IMR-90 (cell line): ENCODE data around the gene PKP4. TPM values are rescaled to one million over a fixed set of nuclear protein-coding genes. Genes with fewer than 3 reads are reported as not detected.

ENCODE experiments used
- ATAC-seq: fragments of 200-7000 bp; cut with Tn5 transposase; 2 replicates; pipeline ENCODE4 v1.9.1; 2020; ENCODE audit warnings: low read depth, mild to moderate bottlenecking, moderate library complexity
- BruUV-seq: library from RNA; stranded (reverse); fragments of 400-500 nt; replicated peaks from 2 replicates; lab custom pipeline; 2021; lab: Mats Ljungman, UMichigan
- CTCF ChIA-PET: fragments of 300-600 bp; formaldehyde crosslinking; extraction: SDS; loops from one replicate; lab custom pipeline; 2021; ENCODE audit warnings: antibody characterized with exemption; lab: Yijun Ruan, JAX
- POLR2A ChIA-PET: fragments of 300-600 bp; sonication (Branson Sonifier 250); formaldehyde crosslinking; loops from one replicate; lab custom pipeline; 2022; ENCODE audit warnings: antibody characterized with exemption; ENCODE audit not compliant: unreplicated experiment; lab: Charles Lee
- DNase-seq: peaks from one replicate; pipeline ENCODE4 v3.0.0; 2013
- H2AFZ ChIP-seq: replicated peaks from 2 replicates; pipeline ENCODE3; 2013; ENCODE audit warnings: low read length, mild to moderate bottlenecking; ENCODE audit not compliant: poor library complexity
- H2AK5ac ChIP-seq: 2 replicates; pipeline ENCODE4 v1.6.1; 2013; ENCODE audit warnings: low read depth, low read length, inconsistent platforms
- H2AK9ac ChIP-seq: replicated peaks from 2 replicates; pipeline ENCODE3; 2013; ENCODE audit warnings: mild to moderate bottlenecking, low read depth, low read length, moderate library complexity; ENCODE audit not compliant: poor library complexity
- H2BK120ac ChIP-seq: 2 replicates; pipeline ENCODE4 v1.6.1; 2013; ENCODE audit warnings: low read depth, low read length, inconsistent platforms
- H2BK15ac ChIP-seq: 3 replicates; pipeline ENCODE4 v1.6.1; 2013; ENCODE audit warnings: low read depth, low read length, inconsistent platforms
- H2BK20ac ChIP-seq: 2 replicates; pipeline ENCODE4 v1.6.1; 2013; ENCODE audit warnings: low read depth, mild to moderate bottlenecking, inconsistent platforms, low read length, moderate library complexity
- H2BK5ac ChIP-seq: 2 replicates; pipeline ENCODE4 v1.6.1; 2013; ENCODE audit warnings: mild to moderate bottlenecking, low read depth, low read length, inconsistent platforms; ENCODE audit not compliant: poor library complexity, severe bottlenecking
- H3K14ac ChIP-seq: replicated peaks from 2 replicates; pipeline ENCODE4 v1.6.1; 2013; ENCODE audit warnings: low read depth, low read length, inconsistent platforms
- H3K18ac ChIP-seq: 2 replicates; pipeline ENCODE4 v1.6.1; 2013; ENCODE audit warnings: low read depth, low read length, control low read depth
- H3K23ac ChIP-seq: 2 replicates; pipeline ENCODE4 v1.6.1; 2013; ENCODE audit warnings: low read depth, low read length, inconsistent platforms
- H3K27ac ChIP-seq: 2 replicates; pipeline ENCODE4 v1.5.1; 2013; ENCODE audit warnings: mild to moderate bottlenecking, control low read depth, low read length; ENCODE audit not compliant: insufficient read depth
- H3K27me3 ChIP-seq: 2 replicates; pipeline ENCODE4 v1.6.1; 2013; ENCODE audit warnings: low read length; ENCODE audit not compliant: control insufficient read depth, insufficient read depth
- H3K36me3 ChIP-seq: 2 replicates; pipeline ENCODE4 v1.6.1; 2013; ENCODE audit warnings: low read length, mixed read lengths; ENCODE audit not compliant: control insufficient read depth, insufficient read depth
- H3K4ac ChIP-seq: 2 replicates; pipeline ENCODE4 v1.6.1; 2013; ENCODE audit warnings: low read depth, low read length, inconsistent platforms
- H3K4me1 ChIP-seq: 2 replicates; pipeline ENCODE4 v1.6.1; 2013; ENCODE audit warnings: low read length, mixed read lengths; ENCODE audit not compliant: control insufficient read depth, insufficient read depth
- H3K4me2 ChIP-seq: 2 replicates; pipeline ENCODE4 v1.6.1; 2013; ENCODE audit warnings: low read depth, mild to moderate bottlenecking, control low read depth, low read length, moderate library complexity
- H3K4me3 ChIP-seq: 2 replicates; pipeline ENCODE4 v1.5.1; 2013; ENCODE audit warnings: low read depth, mild to moderate bottlenecking, control low read depth, low read length, moderate library complexity; ENCODE audit not compliant: insufficient read depth
- H3K56ac ChIP-seq: 2 replicates; pipeline ENCODE4 v1.6.1; 2013; ENCODE audit warnings: low read length, inconsistent platforms; ENCODE audit not compliant: insufficient read depth; ENCODE audit errors: extremely low read depth
- H3K79me1 ChIP-seq, 2 experiments: 2 replicates each; pipeline ENCODE4 v1.6.1; 2013; ENCODE audit warnings: low read length in 2 of 2, inconsistent platforms in 1 of 2, low read depth in 1 of 2
- H3K9ac ChIP-seq: 2 replicates; pipeline ENCODE4 v1.6.1; 2013; ENCODE audit warnings: low read depth, low read length, control low read depth
- H3K9me1 ChIP-seq: 2 replicates; pipeline ENCODE4 v1.6.1; 2013; ENCODE audit warnings: low read length, inconsistent platforms; ENCODE audit not compliant: insufficient read depth
- H3K9me3 ChIP-seq: 2 replicates; pipeline ENCODE4 v1.6.1; 2013; ENCODE audit warnings: low read length; ENCODE audit not compliant: control insufficient read depth, insufficient read depth
- H4K20me1 ChIP-seq: 2 replicates; pipeline ENCODE4 v1.6.1; 2013; ENCODE audit warnings: low read length, inconsistent platforms; ENCODE audit not compliant: insufficient read depth
- H4K5ac ChIP-seq: 2 replicates; pipeline ENCODE4 v1.6.1; 2013; ENCODE audit warnings: mild to moderate bottlenecking, low read depth, low read length, control low read depth
- H4K8ac ChIP-seq, 2 experiments: 2 replicates each; pipeline ENCODE4 v1.6.1; 2013; ENCODE audit warnings: low read depth in 2 of 2, low read length in 2 of 2, control low read depth in 1 of 2, inconsistent platforms in 1 of 2
- H4K91ac ChIP-seq: 2 replicates; pipeline ENCODE4 v1.6.1; 2013; ENCODE audit warnings: low read depth, low read length, inconsistent platforms; ENCODE audit not compliant: insufficient read depth
- BHLHE40 ChIP-seq: fragments of 150-350 bp; IDR thresholded peaks from 2 replicates; pipeline ENCODE4 v1.6.1; 2016; ENCODE audit warnings: mild to moderate bottlenecking, low read depth, low read length
- CEBPB ChIP-seq: IDR thresholded peaks from 2 replicates; pipeline ENCODE4 v1.6.1; 2012; ENCODE audit warnings: low read depth, low read length, improper control_type of control experiment
- CHD1 ChIP-seq: IDR thresholded peaks from 2 replicates; pipeline ENCODE4 v1.6.1; 2012; ENCODE audit warnings: low read depth, low read length, improper control_type of control experiment
- FOS ChIP-seq: fragments of 150-350 bp; IDR thresholded peaks from 2 replicates; pipeline ENCODE4 v1.6.1; 2016; ENCODE audit warnings: low read depth, low read length
- MAFK ChIP-seq: IDR thresholded peaks from 2 replicates; pipeline ENCODE4 v1.6.1; 2012; ENCODE audit warnings: low read depth, low read length, improper control_type of control experiment
- MAZ ChIP-seq: IDR thresholded peaks from 2 replicates; pipeline ENCODE4 v1.6.1; 2012; ENCODE audit warnings: low read depth, mild to moderate bottlenecking, low read length, improper control_type of control experiment, moderate library complexity, borderline replicate concordance
- MXI1 ChIP-seq: IDR thresholded peaks from 2 replicates; pipeline ENCODE4 v1.6.1; 2012; ENCODE audit warnings: low read depth, mild to moderate bottlenecking, low read length, moderate library complexity, borderline replicate concordance
- NFE2L2 ChIP-seq: fragments of 150-350 bp; IDR thresholded peaks from 2 replicates; pipeline ENCODE4 v1.6.1; 2016; ENCODE audit warnings: low read depth, mild to moderate bottlenecking, low read length
- POLR2A ChIP-seq: IDR thresholded peaks from 2 replicates; pipeline ENCODE4 v1.6.1; 2012; ENCODE audit warnings: mild to moderate bottlenecking, low read depth, low read length
- RCOR1 ChIP-seq: IDR thresholded peaks from 2 replicates; pipeline ENCODE4 v1.6.1; 2012; ENCODE audit warnings: mild to moderate bottlenecking, low read length, improper control_type of control experiment; ENCODE audit not compliant: insufficient replicate concordance
- SMC3 ChIP-seq: fragments of 150-350 bp; IDR thresholded peaks from 2 replicates; pipeline ENCODE4 v1.6.1; 2016; ENCODE audit warnings: low read depth, mild to moderate bottlenecking, antibody characterized with exemption, low read length, moderate library complexity
- WGBS, 2 experiments: methylation state at CpG; one replicate each; pipeline versions ENCODE4 v1.1.5 to v1.1.7; 2013; ENCODE audit warnings: missing lambda C conversion rate in 2 of 2; ENCODE audit not compliant: insufficient read length in 1 of 2; ENCODE audit errors: extremely low coverage in 2 of 2; 5-methylcytosine and 5-hydroxymethylcytosine counted together
- dilution Hi-C: fragments of 300-500 bp; cut with HindIII; formaldehyde crosslinking; loops from one replicate; pipeline ENCODE4 v1.14.3; 2018; ENCODE audit warnings: low sequenced_read_pairs; ENCODE audit not compliant: unreplicated experiment
- in situ Hi-C: fragments of 300-500 bp; cut with MboI; formaldehyde crosslinking; loops from 3 replicates; pipeline ENCODE4 v1.14.3; 2019; ENCODE audit warnings: low sequenced_read_pairs, inconsistent platforms, mixed read lengths
- intact Hi-C: fragments of 100-400 bp; cut with micrococcal nuclease; formaldehyde crosslinking; loops from 2 replicates; pipeline ENCODE4 v1.10.0; 2022
- polyA plus RNA-seq, 3 experiments: library from polyadenylated mRNA; depleted of rRNA; stranded (reverse); fragments of >200 nt; gene quantifications; 2 replicates each; pipeline ENCODE4 v1.2.3, GENCODE V29; 2012; ENCODE audit warnings: low replicate concordance in 1 of 3
- total RNA-seq: library from RNA; depleted of rRNA; stranded (reverse); fragments of >200 nt; gene quantifications from 2 replicates; pipeline ENCODE4 v1.2.3, GENCODE V29; 2012
- TF ChIP-seq, protein P1 (sequence below): conservative IDR thresholded peaks from 2 replicates; pipeline ENCODE4 v1.5.1; 2012; ENCODE audit warnings: mild to moderate bottlenecking, low read depth, low read length, improper control_type of control experiment
- TF ChIP-seq, protein P2 (sequence below): fragments of 150-350 bp; IDR thresholded peaks from 2 replicates; pipeline ENCODE4 v1.6.1; 2016; ENCODE audit warnings: low read depth, mild to moderate bottlenecking, low read length, moderate library complexity, borderline replicate concordance
- TF ChIP-seq, protein P3 (sequence below): fragments of 150-350 bp; IDR thresholded peaks from 2 replicates; pipeline ENCODE4 v1.6.1; 2017; ENCODE audit warnings: mild to moderate bottlenecking, antibody characterized with exemption, low read length, low read depth

The PKP4 gene
- total and polyA plus RNA-seq, 2 of the 4 experiments (the other 2 are of a cell fraction), result 20.1 to 37.8 TPM

DNA sequence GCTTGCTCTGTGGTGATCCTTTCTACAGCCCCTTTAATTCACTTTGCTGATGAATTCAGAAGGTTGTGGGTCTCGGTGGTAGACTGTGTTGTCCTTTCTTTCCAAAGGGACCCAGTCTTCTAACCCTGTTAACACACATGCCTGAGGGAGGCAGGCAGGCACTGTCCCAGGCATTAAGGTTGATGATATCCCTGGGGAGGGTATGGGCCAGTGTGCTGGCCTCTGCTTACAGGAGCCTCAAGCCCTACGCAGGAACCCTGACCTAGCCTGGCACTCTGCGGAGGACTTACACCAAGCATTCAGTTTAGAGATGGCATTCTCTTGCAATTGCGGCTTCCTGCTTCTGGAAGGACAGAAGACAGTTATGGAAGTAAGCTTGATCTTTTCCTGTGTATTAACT lies 102.5 kb downstream of the PKP4 start:
- in situ Hi-C loops, result no loop called here
- peaks cover 3 to 7% of the 10 kb centered on the region in 2 experiments; a peak in 3 of 4 replicates for H3K79me1 ChIP-seq
- H3K23ac ChIP-seq, result no peak overlapping the region
- H4K5ac ChIP-seq, result no peak overlapping the region
- BruUV-seq, result no TSS peak
- H3K9ac ChIP-seq, result no peak overlapping the region
- H2AK5ac ChIP-seq, result no peak overlapping the region
- DNase-seq (no peak), ATAC-seq (no peak)
- no peak overlapping the region for H4K8ac ChIP-seq
- no peak overlapping the region for H4K91ac ChIP-seq
- H4K20me1 ChIP-seq, result no peaks in the 10 kb centered on the region
- H2AFZ ChIP-seq, result no peak overlapping the region
- no peak overlapping the region for H3K4me3 ChIP-seq
- no peak overlapping the region for H2BK20ac ChIP-seq
- no peak overlapping the region for H3K56ac ChIP-seq
- H3K9me3 ChIP-seq, result no peaks in the 10 kb centered on the region
- ChIA-PET POLR2A (no interaction called here), CTCF (no interaction called here)
- no peak overlapping the region for H3K18ac ChIP-seq
- intact Hi-C loops, result no loop called here
- H3K4ac ChIP-seq, result no peak overlapping the region
- no peaks in the 10 kb centered on the region for H3K9me1 ChIP-seq
- H3K4me2 ChIP-seq, result no peak overlapping the region
- H3K27me3 ChIP-seq, result no peaks in the 10 kb centered on the region
- WGBS, 2 experiments, result no CpG with 5 or more reads among the region's 4 CpGs
- no peaks in the 10 kb centered on the region for H3K36me3 ChIP-seq
- H2BK120ac ChIP-seq, result no peak overlapping the region
- H2BK5ac ChIP-seq, result no peak overlapping the region
- dilution Hi-C loops, result no loop called here
- no peak overlapping the region for H2AK9ac ChIP-seq
- H2BK15ac ChIP-seq, result no peak overlapping the region
- no peaks in the 10 kb centered on the region for H3K4me1 ChIP-seq
- TF ChIP-seq POLR2A, result no peak
- no peak for TF ChIP-seq RCOR1
- TF ChIP-seq SMC3, result no peak
- no peak for TF ChIP-seq BHLHE40
- no peak for TF ChIP-seq CEBPB
- TF ChIP-seq, protein P1, sequence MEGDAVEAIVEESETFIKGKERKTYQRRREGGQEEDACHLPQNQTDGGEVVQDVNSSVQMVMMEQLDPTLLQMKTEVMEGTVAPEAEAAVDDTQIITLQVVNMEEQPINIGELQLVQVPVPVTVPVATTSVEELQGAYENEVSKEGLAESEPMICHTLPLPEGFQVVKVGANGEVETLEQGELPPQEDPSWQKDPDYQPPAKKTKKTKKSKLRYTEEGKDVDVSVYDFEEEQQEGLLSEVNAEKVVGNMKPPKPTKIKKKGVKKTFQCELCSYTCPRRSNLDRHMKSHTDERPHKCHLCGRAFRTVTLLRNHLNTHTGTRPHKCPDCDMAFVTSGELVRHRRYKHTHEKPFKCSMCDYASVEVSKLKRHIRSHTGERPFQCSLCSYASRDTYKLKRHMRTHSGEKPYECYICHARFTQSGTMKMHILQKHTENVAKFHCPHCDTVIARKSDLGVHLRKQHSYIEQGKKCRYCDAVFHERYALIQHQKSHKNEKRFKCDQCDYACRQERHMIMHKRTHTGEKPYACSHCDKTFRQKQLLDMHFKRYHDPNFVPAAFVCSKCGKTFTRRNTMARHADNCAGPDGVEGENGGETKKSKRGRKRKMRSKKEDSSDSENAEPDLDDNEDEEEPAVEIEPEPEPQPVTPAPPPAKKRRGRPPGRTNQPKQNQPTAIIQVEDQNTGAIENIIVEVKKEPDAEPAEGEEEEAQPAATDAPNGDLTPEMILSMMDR, result no peak
- TF ChIP-seq NFE2L2, result no peak
- no peak for TF ChIP-seq FOS
- TF ChIP-seq MAZ, result no peak
- TF ChIP-seq, protein P2, sequence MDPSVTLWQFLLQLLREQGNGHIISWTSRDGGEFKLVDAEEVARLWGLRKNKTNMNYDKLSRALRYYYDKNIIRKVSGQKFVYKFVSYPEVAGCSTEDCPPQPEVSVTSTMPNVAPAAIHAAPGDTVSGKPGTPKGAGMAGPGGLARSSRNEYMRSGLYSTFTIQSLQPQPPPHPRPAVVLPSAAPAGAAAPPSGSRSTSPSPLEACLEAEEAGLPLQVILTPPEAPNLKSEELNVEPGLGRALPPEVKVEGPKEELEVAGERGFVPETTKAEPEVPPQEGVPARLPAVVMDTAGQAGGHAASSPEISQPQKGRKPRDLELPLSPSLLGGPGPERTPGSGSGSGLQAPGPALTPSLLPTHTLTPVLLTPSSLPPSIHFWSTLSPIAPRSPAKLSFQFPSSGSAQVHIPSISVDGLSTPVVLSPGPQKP, result no peak
- no peak for TF ChIP-seq MAFK
- TF ChIP-seq CHD1, result no peak
- TF ChIP-seq, protein P3, sequence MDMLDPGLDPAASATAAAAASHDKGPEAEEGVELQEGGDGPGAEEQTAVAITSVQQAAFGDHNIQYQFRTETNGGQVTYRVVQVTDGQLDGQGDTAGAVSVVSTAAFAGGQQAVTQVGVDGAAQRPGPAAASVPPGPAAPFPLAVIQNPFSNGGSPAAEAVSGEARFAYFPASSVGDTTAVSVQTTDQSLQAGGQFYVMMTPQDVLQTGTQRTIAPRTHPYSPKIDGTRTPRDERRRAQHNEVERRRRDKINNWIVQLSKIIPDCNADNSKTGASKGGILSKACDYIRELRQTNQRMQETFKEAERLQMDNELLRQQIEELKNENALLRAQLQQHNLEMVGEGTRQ, result no peak
- TF ChIP-seq MXI1, result no peak
- H3K27ac ChIP-seq, result no peak overlapping the region
- no peak overlapping the region for H3K14ac ChIP-seq
